Keratinocyte (primary cell): Measurements from ENCODE around the gene SPTBN1. TPM values are rescaled to one million over a fixed set of nuclear protein-coding genes. Genes with fewer than 3 reads are reported as not detected.

Source experiments
- DNase-seq: peaks from one replicate; pipeline ENCODE4 v3.0.0-alpha.2; 2011; ENCODE audit warnings: low read depth, missing footprints, low spot score
- FAIRE-seq: peaks from 2 replicates; lab custom pipeline; 2011; peaks lifted over from hg19 to GRCh38; lab: Jason Lieb, UNC
- H2AFZ ChIP-seq: 2 replicates; pipeline ENCODE4 v1.6.0; 2012; ENCODE audit warnings: low read length, control low read depth, inconsistent platforms; ENCODE audit not compliant: control insufficient read depth
- H3K27ac ChIP-seq: 2 replicates; pipeline ENCODE4 v1.5.1; 2011; ENCODE audit warnings: low read length; ENCODE audit not compliant: control insufficient read depth, insufficient read depth
- H3K27me3 ChIP-seq: 3 replicates; pipeline ENCODE4 v1.6.0; 2011; ENCODE audit warnings: low read length; ENCODE audit not compliant: control insufficient read depth, insufficient read depth; ENCODE audit errors: extremely low read depth
- H3K36me3 ChIP-seq, 2 experiments: 2 replicates in 1 of 2; 3 replicates in 1 of 2; pipeline ENCODE4 v1.5.1; 2011; ENCODE audit warnings: low read length in 2 of 2, mild to moderate bottlenecking in 1 of 2; ENCODE audit not compliant: control insufficient read depth in 2 of 2, insufficient read depth in 2 of 2; ENCODE audit errors: extremely low read depth in 1 of 2
- H3K4me1 ChIP-seq: 3 replicates; pipeline ENCODE4 v1.5.1; 2011; ENCODE audit warnings: low read length; ENCODE audit not compliant: control insufficient read depth, insufficient read depth; ENCODE audit errors: extremely low read depth
- H3K4me2 ChIP-seq: 3 replicates; pipeline ENCODE4 v1.6.0; 2011; ENCODE audit warnings: low read depth, low read length; ENCODE audit not compliant: control insufficient read depth, insufficient read depth; ENCODE audit errors: extremely low read depth
- H3K4me3 ChIP-seq, 3 experiments: fragments of 200-600 bp in 1 of 3; sonication (generic) in 1 of 3; 2 replicates in 2 of 3; 3 replicates in 1 of 3; pipeline ENCODE4 v1.5.1; 2011 to 2016; ENCODE audit warnings: low read length in 3 of 3, mild to moderate bottlenecking in 3 of 3, control low read depth in 2 of 3, inconsistent platforms in 1 of 3, low read depth in 1 of 3, mixed read lengths in 1 of 3, mixed run types in 1 of 3, moderate library complexity in 1 of 3; ENCODE audit not compliant: control insufficient read depth in 2 of 3, insufficient read depth in 2 of 3; ENCODE audit errors: extremely low read depth in 1 of 3
- H3K79me2 ChIP-seq: 2 replicates; pipeline ENCODE4 v1.6.0; 2012; ENCODE audit warnings: low read length; ENCODE audit not compliant: control insufficient read depth, insufficient read depth
- H3K9ac ChIP-seq: 3 replicates; pipeline ENCODE4 v1.6.0; 2011; ENCODE audit warnings: low read length; ENCODE audit not compliant: control insufficient read depth, insufficient read depth; ENCODE audit errors: extremely low read depth
- H3K9me1 ChIP-seq: 3 replicates; pipeline ENCODE4 v1.6.0; 2011; ENCODE audit warnings: low read length; ENCODE audit not compliant: control insufficient read depth, insufficient read depth; ENCODE audit errors: extremely low read depth
- H3K9me3 ChIP-seq: 2 replicates; pipeline ENCODE4 v1.5.1; 2012; ENCODE audit warnings: low read depth, low read length; ENCODE audit not compliant: control insufficient read depth
- H4K20me1 ChIP-seq: 3 replicates; pipeline ENCODE4 v1.6.0; 2011; ENCODE audit warnings: low read length; ENCODE audit not compliant: control insufficient read depth, insufficient read depth; ENCODE audit errors: extremely low read depth
- CTCF ChIP-seq, 3 experiments: IDR thresholded peaks in 1 of 3; conservative IDR thresholded peaks in 1 of 3; optimal IDR thresholded peaks in 1 of 3; 2 replicates in 2 of 3; 3 replicates in 1 of 3; pipeline versions ENCODE3 to v1.5.1; 2011; ENCODE audit warnings: low read length in 3 of 3, mild to moderate bottlenecking in 3 of 3, moderate library complexity in 2 of 3, control low read depth in 1 of 3, inconsistent platforms in 1 of 3; ENCODE audit not compliant: insufficient read depth in 2 of 3; ENCODE audit errors: extremely low read depth in 1 of 3
- EZH2 ChIP-seq: IDR thresholded peaks from one replicate; pipeline ENCODE4 v1.6.1; 2012; ENCODE audit warnings: inconsistent platforms, mild to moderate bottlenecking, low read length, moderate library complexity
- dilution Hi-C: fragments of 300-500 bp; cut with MboI; formaldehyde crosslinking; loops from one replicate; pipeline ENCODE4 v1.7.0; 2020; ENCODE audit warnings: low sequenced_read_pairs; ENCODE audit not compliant: extremely low pct_ligation_motif_present
- polyA plus RNA-seq, 5 experiments: library from polyadenylated mRNA; depleted of rRNA in 3 of 5; stranded (reverse) in 3 of 5; stranded (forward) in 1 of 5; unstranded in 1 of 5; fragments of >200 nt; gene quantifications; 1 replicate in 1 of 5; 2 replicates in 3 of 5; 3 replicates in 1 of 5; pipeline versions ENCODE4 v1.2.1 to v1.2.3, GENCODE V29; 2011 to 2012; ENCODE audit warnings: missing spikeins in 2 of 5, low read depth in 1 of 5, low replicate concordance in 1 of 5

SPTBN1 gene
- polyA plus RNA-seq, 1 donor (not counting 4 experiments of a cell fraction or from before 2014, with no cell fraction given) = 40.0 TPM

- H4K20me1 ChIP-seq = no peaks in the 10 kb centered on the region
- dilution Hi-C loops = no loop called here
- H3K36me3 ChIP-seq = peaks cover 5 to 8% of the 10 kb centered on the region in 2 experiments
- H2AFZ ChIP-seq = no peak overlapping the region
- no peaks in the 10 kb centered on the region for H3K27me3 ChIP-seq
- H3K9ac ChIP-seq = no peak overlapping the region
- peaks cover 4% of the 10 kb centered on the region for H3K9me1 ChIP-seq
- TF ChIP-seq EZH2 = no peak
- TF ChIP-seq CTCF (optimal IDR thresholded peaks at IDR 0.05 in 1 of 3, IDR thresholded peaks at IDR 0.05 in 1 of 3, conservative IDR thresholded peaks at IDR 0.05 in 1 of 3; ENCODE audit: extremely low read depth in 1 of 3, insufficient read depth in 2 of 3, low read length in 3 of 3) = no peak
- H3K4me3 ChIP-seq = no peak overlapping the region
- peaks cover 11% of the 10 kb centered on the region for H3K4me1 ChIP-seq
- DNase-seq (no peak), FAIRE-seq (no peak)
- no peak overlapping the region for H3K27ac ChIP-seq
- H3K4me2 ChIP-seq = no peak overlapping the region
- no peaks in the 10 kb centered on the region for H3K9me3 ChIP-seq
- peaks cover 90% of the 10 kb centered on the region for H3K79me2 ChIP-seq
These were observed 128.5 kb downstream of the SPTBN1 start for GRCh38 chr2:54584598-54584997.

GRCh38 chr2:54585136-54585733 lies 129.1 kb downstream of the SPTBN1 start:
- H3K9me1 ChIP-seq = peaks cover 4% of the 10 kb centered on the region
- no peak for TF ChIP-seq EZH2
- no peak for TF ChIP-seq CTCF (optimal IDR thresholded peaks at IDR 0.05 in 1 of 3, IDR thresholded peaks at IDR 0.05 in 1 of 3, conservative IDR thresholded peaks at IDR 0.05 in 1 of 3; ENCODE audit: extremely low read depth in 1 of 3, insufficient read depth in 2 of 3, low read length in 3 of 3)
- no peaks in the 10 kb centered on the region for H4K20me1 ChIP-seq
- no peak overlapping the region for H3K4me3 ChIP-seq
- H3K79me2 ChIP-seq = peaks cover 88% of the 10 kb centered on the region
- no peak overlapping the region for H2AFZ ChIP-seq
- no peak overlapping the region for H3K9ac ChIP-seq
- H3K27me3 ChIP-seq = no peaks in the 10 kb centered on the region
- H3K36me3 ChIP-seq = peaks cover 5 to 8% of the 10 kb centered on the region in 2 experiments
- FAIRE-seq = no peak
- DNase-seq = no peak
- no peak overlapping the region for H3K27ac ChIP-seq
- H3K9me3 ChIP-seq = no peaks in the 10 kb centered on the region
- dilution Hi-C loops = no loop called here
- peaks cover 16% of the 10 kb centered on the region for H3K4me1 ChIP-seq
- H3K4me2 ChIP-seq = no peak overlapping the region
